ENCODE results near the gene MMEL1. TPM values are rescaled to one million over a fixed set of nuclear protein-coding genes. Genes with fewer than 3 reads are reported as not detected.
"Not testable (repeated sequence)": the region's sequence is repeated elsewhere in the genome, so short reads cannot be mapped to it uniquely, and the experiment has no call there.

Gene MMEL1
- total and polyA plus RNA-seq, 2 donors (not counting 1 experiment from before 2014, with no cell fraction given), result 0.33 to 0.60 TPM

DNA sequence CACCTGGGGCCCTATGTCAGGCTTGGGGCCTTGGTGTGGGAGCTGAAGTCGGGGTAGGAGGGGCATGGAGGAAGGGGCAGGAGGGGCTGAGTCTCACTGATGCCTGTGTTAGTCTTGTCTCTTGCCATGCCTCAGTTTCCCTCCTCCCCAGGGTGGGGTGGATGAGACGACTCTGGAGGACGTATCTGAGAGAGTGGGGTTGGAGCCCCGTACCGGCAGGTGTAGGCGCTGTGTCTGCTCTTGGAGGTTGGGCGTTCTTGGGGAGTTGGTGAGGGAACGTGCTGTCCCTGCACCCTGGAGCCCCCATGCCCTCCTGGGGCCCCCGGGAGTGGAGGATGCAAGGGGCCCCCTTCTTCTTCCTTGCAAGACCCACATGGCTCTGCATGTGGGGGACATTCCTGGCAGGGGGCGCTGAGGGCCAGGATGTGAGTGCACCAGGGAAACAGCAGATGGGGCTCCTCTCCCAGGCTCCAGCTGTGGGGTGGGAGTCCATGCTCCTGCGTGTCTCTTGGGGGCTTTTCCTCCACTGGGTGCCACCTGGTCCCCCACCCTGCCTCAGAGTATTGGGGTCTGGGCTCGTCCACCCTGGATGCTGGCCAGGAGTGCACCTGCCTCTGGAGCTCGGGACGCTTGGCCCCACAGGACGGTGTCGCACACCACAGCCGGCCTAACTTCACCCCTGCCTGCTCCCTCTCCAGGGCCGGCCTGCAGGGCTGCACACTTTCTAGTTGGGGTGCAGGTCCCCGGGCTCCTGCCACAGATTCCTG is 78.0 kb downstream of the MMEL1 start:
- TF ChIP-seq, protein P1, sequence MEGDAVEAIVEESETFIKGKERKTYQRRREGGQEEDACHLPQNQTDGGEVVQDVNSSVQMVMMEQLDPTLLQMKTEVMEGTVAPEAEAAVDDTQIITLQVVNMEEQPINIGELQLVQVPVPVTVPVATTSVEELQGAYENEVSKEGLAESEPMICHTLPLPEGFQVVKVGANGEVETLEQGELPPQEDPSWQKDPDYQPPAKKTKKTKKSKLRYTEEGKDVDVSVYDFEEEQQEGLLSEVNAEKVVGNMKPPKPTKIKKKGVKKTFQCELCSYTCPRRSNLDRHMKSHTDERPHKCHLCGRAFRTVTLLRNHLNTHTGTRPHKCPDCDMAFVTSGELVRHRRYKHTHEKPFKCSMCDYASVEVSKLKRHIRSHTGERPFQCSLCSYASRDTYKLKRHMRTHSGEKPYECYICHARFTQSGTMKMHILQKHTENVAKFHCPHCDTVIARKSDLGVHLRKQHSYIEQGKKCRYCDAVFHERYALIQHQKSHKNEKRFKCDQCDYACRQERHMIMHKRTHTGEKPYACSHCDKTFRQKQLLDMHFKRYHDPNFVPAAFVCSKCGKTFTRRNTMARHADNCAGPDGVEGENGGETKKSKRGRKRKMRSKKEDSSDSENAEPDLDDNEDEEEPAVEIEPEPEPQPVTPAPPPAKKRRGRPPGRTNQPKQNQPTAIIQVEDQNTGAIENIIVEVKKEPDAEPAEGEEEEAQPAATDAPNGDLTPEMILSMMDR (conservative IDR thresholded peaks at IDR 0.05 in 1 of 2, IDR thresholded peaks at IDR 0.05 in 1 of 2; ENCODE audit: low read depth in 1 of 2, low read length in 2 of 2), result peak; percentile 28 to 44
- no peak for TF ChIP-seq EZH2 (IDR thresholded peaks at IDR 0.05; ENCODE audit: low read length, missing control alignments)
- no peak overlapping the region for H3K27ac ChIP-seq (ENCODE audit: insufficient read depth, low read length)
- no peak overlapping the region for H2AFZ ChIP-seq (ENCODE audit: low read length)
- no peak for DNase-seq (ENCODE audit: low read depth in 2 of 2)
- H3K4me2 ChIP-seq (ENCODE audit: extremely low read depth, insufficient read depth, low read length), result no peak overlapping the region
- peaks cover 2% of the 10 kb centered on the region for H3K36me3 ChIP-seq (ENCODE audit: control insufficient read depth, insufficient read depth, low read length)
- no peak overlapping the region for H3K4me3 ChIP-seq (replicated peaks in 1 of 4; ENCODE audit: control extremely low read depth in 1 of 4, insufficient read depth in 1 of 4, low read depth in 3 of 4, low read length in 4 of 4)
- H3K27me3 ChIP-seq (ENCODE audit: control insufficient read depth, insufficient read depth, low read length), result no peaks in the 10 kb centered on the region
- no peaks in the 10 kb centered on the region for H4K20me1 ChIP-seq (ENCODE audit: control insufficient read depth, extremely low read depth, insufficient read depth, low read length)
- peaks cover 5% of the 10 kb centered on the region for H3K4me1 ChIP-seq (ENCODE audit: control insufficient read depth, extremely low read depth, insufficient read depth, low read length)
- H3K79me2 ChIP-seq (ENCODE audit: control insufficient read depth, insufficient read depth, low read length), result no peaks in the 10 kb centered on the region
- peak overlapping the region; percentile 16 for H3K9ac ChIP-seq (ENCODE audit: insufficient read depth, low read length)
- H3K9me3 ChIP-seq (ENCODE audit: control insufficient read depth, insufficient read depth, low read depth, low read length), result no peaks in the 10 kb centered on the region

DNA sequence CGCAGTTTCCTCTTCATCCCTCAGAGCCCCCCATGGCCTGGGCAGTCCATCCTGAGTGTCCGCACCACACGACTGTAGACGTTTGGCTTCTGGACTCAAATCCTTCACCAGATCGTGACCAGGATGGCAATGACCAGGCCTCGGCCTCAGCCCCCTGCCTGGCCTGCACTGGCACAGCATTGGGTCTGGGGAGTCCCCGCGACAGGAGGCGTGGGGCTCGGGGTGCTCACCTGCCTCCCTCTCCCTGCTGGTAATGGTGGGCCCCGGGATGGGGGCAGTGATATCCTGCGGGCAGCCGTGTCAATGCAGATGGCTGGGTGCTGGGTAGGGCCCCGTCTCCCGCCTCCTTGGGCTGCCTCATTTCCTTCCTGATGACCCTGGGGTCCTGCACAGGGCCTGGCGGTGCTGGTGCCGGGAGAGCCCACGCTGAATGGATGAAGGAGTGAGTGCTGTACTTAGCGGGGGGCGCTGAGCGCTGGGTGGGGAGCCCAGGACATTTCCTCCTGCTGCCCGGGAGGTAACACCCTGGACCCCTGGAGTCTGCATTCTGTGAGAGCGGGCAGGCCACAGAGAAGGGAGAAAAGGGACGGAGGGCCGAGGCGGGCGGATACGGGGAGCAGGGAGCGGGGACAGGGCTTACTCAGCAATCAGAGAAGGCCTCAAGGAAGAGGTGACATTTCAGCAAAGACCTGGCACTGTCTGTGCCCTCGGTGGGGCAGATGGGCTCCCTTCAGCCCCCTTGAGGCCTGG is 78.8 kb downstream of the MMEL1 start:
- H4K20me1 ChIP-seq (ENCODE audit: control insufficient read depth, extremely low read depth, insufficient read depth, low read length), result no peaks in the 10 kb centered on the region
- H3K4me3 ChIP-seq (replicated peaks in 1 of 4; ENCODE audit: control extremely low read depth in 1 of 4, insufficient read depth in 1 of 4, low read depth in 3 of 4, low read length in 4 of 4), result no peak overlapping the region
- peaks cover 7% of the 10 kb centered on the region for H3K4me1 ChIP-seq (ENCODE audit: control insufficient read depth, extremely low read depth, insufficient read depth, low read length)
- H3K27ac ChIP-seq (ENCODE audit: insufficient read depth, low read length), result no peak overlapping the region
- H3K9ac ChIP-seq (ENCODE audit: insufficient read depth, low read length), result no peak overlapping the region
- no peak overlapping the region for H3K4me2 ChIP-seq (ENCODE audit: extremely low read depth, insufficient read depth, low read length)
- no peak for DNase-seq (ENCODE audit: low read depth in 2 of 2)
- H3K36me3 ChIP-seq (ENCODE audit: control insufficient read depth, insufficient read depth, low read length), result no peaks in the 10 kb centered on the region
- H2AFZ ChIP-seq (ENCODE audit: low read length), result no peak overlapping the region
- no peaks in the 10 kb centered on the region for H3K27me3 ChIP-seq (ENCODE audit: control insufficient read depth, insufficient read depth, low read length)
- TF ChIP-seq, protein P1 (conservative IDR thresholded peaks at IDR 0.05 in 1 of 2, IDR thresholded peaks at IDR 0.05 in 1 of 2; ENCODE audit: low read depth in 1 of 2, low read length in 2 of 2), result no peak
- TF ChIP-seq EZH2 (IDR thresholded peaks at IDR 0.05; ENCODE audit: low read length, missing control alignments), result no peak
- H3K79me2 ChIP-seq (ENCODE audit: control insufficient read depth, insufficient read depth, low read length), result no peaks in the 10 kb centered on the region
- H3K9me3 ChIP-seq (ENCODE audit: control insufficient read depth, insufficient read depth, low read depth, low read length), result no peaks in the 10 kb centered on the region

DNA sequence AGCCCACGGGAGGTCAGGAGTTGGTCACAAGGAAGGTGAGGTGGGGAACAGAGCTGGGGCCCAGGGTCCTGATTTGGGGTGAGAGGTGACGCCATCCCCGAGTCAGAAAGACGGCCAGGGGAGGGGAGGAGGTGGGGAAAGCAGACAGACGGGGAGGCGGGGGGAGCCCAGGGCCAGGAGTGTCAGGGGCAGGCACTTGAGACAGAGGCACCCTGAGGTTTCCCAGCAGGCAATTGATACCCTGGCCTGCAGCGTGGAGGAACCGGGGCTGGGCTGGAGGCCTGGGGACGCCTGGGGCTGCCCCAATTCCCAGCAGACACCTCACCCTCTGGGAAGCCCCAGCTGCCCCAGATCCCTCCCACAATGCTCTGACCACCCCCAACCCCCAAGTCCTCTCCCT is 79.7 kb downstream of the MMEL1 start:
- not testable (repeated sequence) for H3K79me2 ChIP-seq (ENCODE audit: control insufficient read depth, insufficient read depth, low read length); H4K20me1 ChIP-seq (ENCODE audit: control insufficient read depth, extremely low read depth, insufficient read depth, low read length); H2AFZ ChIP-seq (ENCODE audit: low read length); H3K4me3 ChIP-seq (replicated peaks in 1 of 4; ENCODE audit: control extremely low read depth in 1 of 4, insufficient read depth in 1 of 4, low read depth in 3 of 4, low read length in 4 of 4); H3K9ac ChIP-seq (ENCODE audit: insufficient read depth, low read length); H3K27me3 ChIP-seq (ENCODE audit: control insufficient read depth, insufficient read depth, low read length); DNase-seq (ENCODE audit: low read depth in 2 of 2); H3K4me2 ChIP-seq (ENCODE audit: extremely low read depth, insufficient read depth, low read length); H3K27ac ChIP-seq (ENCODE audit: insufficient read depth, low read length); H3K36me3 ChIP-seq (ENCODE audit: control insufficient read depth, insufficient read depth, low read length); H3K9me3 ChIP-seq (ENCODE audit: control insufficient read depth, insufficient read depth, low read depth, low read length)
- peaks cover 14% of the 10 kb centered on the region for H3K4me1 ChIP-seq (ENCODE audit: control insufficient read depth, extremely low read depth, insufficient read depth, low read length)

Measured in fibroblast of lung (primary cell).